GM12872 (cell line): ENCODE results near the gene FANCC.

Experiments used
- TF ChIP-seq, protein P1 (sequence below): IDR thresholded peaks from 3 replicates; pipeline ENCODE4 v1.5.1; 2011; ENCODE audit warnings: low read depth, mild to moderate bottlenecking, low read length, moderate library complexity; ENCODE audit not compliant: insufficient read depth

FANCC gene

DNA sequence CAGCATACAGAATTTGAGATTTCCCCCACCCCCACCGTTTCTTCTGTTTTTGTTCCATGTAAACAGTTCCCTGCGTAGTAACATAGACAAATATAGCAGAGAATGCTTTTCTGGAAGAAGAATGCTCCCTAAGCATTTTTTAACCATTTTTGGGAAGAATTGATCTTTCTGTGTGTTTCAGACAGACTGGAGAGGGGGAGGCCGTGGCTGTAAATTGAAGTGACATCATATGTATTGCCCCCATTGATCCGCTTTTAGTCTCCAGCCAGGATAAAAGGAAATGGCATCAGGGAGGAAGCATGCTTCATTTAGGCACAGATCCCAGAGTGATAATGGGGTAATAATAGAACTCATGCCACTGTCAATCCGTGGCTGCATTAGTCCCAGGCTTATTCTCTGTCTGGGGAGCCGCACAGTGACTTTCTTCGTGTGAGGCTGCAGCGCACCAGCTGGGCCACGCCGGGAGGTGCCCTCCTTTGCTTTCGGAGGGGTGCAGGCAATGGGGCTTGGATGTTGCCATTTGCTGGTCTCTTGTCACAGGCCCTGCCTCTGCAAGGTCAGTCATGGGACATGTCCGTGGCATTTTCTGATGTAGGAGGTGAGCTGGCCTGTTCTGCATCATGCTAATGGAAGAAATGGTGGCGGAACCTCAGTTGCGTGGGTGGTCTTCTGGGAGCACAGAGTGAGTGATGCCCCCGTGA, 261.5 kb downstream of the FANCC start:
- TF ChIP-seq, protein P1, sequence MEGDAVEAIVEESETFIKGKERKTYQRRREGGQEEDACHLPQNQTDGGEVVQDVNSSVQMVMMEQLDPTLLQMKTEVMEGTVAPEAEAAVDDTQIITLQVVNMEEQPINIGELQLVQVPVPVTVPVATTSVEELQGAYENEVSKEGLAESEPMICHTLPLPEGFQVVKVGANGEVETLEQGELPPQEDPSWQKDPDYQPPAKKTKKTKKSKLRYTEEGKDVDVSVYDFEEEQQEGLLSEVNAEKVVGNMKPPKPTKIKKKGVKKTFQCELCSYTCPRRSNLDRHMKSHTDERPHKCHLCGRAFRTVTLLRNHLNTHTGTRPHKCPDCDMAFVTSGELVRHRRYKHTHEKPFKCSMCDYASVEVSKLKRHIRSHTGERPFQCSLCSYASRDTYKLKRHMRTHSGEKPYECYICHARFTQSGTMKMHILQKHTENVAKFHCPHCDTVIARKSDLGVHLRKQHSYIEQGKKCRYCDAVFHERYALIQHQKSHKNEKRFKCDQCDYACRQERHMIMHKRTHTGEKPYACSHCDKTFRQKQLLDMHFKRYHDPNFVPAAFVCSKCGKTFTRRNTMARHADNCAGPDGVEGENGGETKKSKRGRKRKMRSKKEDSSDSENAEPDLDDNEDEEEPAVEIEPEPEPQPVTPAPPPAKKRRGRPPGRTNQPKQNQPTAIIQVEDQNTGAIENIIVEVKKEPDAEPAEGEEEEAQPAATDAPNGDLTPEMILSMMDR = no peak

DNA sequence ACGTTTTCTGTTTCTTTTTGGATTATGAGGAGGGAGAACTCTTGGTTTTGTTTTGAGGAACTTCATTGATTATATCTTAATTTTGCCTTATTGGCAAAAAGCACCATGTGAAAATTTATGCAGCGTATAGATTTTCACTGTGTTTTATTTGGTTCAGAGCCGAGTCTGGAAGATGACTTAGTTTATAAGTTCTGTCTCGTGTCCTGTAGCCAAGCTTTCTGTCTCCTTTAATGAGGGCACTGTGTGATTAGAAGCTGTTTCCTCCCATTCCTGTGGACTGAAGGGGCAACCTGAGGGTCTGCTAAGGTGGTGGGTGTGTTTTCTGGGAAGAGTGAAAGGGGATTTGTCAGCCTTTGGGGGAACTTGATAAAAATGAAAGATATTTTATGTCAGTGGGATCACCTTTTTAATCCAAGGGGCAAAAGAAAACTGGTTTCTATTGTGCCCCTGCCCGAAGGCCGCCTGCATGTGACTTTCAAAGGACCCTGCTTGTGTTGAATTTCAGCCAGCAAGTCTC, 262.1 kb downstream of the FANCC start:
- TF ChIP-seq, protein P1 = no peak

DNA sequence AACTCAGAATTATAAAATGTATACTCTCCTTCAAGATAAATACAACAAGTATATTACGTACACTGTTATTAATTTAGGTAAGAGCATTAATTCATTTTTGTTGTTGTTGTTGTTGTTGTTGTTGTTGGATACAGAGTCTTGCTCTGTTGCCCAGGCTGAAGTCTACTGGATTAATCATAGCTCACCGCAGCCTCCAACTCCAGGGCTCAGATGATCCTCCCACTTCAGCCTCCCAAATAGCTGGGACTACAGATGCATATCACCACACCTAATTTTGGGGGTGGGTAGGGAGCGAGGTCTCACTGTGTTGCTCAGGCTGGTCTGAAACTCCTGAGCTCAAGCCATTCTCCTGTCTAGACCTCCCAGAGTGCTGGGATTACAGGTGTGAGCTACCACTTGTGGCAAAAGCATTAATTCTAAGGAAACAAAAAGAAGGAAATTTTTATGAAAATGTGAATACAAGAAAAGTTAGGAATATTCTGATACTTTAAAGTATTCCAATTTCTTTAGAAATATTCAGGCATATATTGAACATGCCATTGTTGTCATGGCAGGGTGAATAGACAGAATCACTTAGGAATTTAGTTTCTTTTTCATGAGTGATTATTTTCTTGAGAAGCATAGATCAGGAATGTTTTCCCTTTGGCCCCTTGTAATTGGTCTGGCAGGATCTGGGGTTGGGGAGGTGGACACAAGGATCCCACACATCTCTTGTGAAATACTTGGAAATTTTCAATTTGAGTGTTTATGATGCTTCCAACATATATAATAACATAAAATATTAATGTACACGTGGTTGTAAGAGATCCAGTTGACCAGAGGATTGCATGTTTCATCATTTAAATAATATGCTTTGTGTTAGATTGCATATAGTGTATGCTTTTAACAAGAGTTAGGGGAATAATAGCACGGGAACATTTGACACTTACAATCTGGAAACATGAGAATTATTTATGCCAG, 263.6 kb downstream of the FANCC start:
- TF ChIP-seq, protein P1 = no peak

- TF ChIP-seq, protein P1 = no peak
Observed at GRCh38 chr9:95049761-95050160, 267.7 kb downstream of the FANCC start.
